ENCODE results near the gene WDPCP.
"Not testable (repeated sequence)": the region's sequence is repeated elsewhere in the genome, so short reads cannot be mapped to it uniquely, and the experiment has no call there.

The WDPCP gene

GRCh38 chr2:63343397-63344109, 244.7 kb downstream of the WDPCP start:
- H3K4me3 ChIP-seq (ENCODE audit: low read depth, low read length) = no peak overlapping the region
- TF ChIP-seq POLR2A (IDR thresholded peaks at IDR 0.05; ENCODE audit: extremely low read depth, insufficient read length) (no peak), CTCF (IDR thresholded peaks at IDR 0.05; ENCODE audit: low read depth, low read length) (no peak), MAX (IDR thresholded peaks at IDR 0.05; ENCODE audit: low read depth, low read length) (no peak)
- no peak for DNase-seq (ENCODE audit: low read depth)

DNA sequence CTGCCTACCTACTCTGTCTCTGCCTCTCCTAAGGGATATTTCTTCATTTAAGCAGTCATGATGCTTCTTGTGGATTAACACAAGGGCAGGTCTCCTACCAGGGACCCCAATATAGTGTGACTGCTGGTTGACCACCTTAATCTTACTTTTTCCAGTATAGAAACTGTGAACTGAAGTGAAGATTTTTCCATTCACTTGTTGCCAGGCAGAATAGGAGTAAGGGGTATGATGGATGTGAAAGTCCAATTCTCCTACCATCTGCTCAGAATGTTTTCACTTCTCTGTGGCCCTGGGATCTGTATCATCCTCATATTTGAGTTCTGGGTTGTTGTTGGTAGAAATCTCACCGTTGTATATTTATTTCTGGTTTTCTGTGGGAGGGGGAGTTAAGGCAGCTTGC, 247.8 kb downstream of the WDPCP start:
- no peak for DNase-seq (ENCODE audit: low read depth)
- TF ChIP-seq MYC (IDR thresholded peaks at IDR 0.05; ENCODE audit: low read depth, low read length) (no peak), CTCF (IDR thresholded peaks at IDR 0.05; ENCODE audit: low read depth, low read length) (no peak), POLR2A (IDR thresholded peaks at IDR 0.05; ENCODE audit: extremely low read depth, insufficient read length) (no peak), MAX (IDR thresholded peaks at IDR 0.05; ENCODE audit: low read depth, low read length) (no peak)
- no peak overlapping the region for H3K4me3 ChIP-seq (ENCODE audit: low read depth, low read length)

DNA sequence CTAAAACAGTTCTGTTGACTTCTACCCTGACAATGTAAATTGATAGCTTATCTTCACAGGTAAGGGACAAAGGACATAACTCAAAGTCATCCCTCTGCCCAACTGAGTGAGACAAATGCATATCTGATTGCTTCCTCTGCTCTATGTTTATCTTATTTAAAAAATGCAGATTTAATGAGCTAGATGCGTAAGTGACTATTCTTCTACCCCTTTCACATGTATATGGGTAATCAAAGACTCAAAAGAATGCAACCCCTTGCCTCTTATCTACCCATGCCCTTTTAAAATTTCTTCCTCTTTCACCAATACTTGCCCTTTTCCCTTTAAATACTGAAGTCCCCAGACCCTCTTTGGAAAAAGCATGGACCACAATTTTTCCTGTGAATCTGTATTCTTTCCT, 253.4 kb downstream of the WDPCP start:
- no peak overlapping the region for H3K4me3 ChIP-seq (ENCODE audit: low read depth, low read length)
- no peak for DNase-seq (ENCODE audit: low read depth)
- no peak for TF ChIP-seq CTCF (IDR thresholded peaks at IDR 0.05; ENCODE audit: low read depth, low read length)
- TF ChIP-seq MYC (IDR thresholded peaks at IDR 0.05; ENCODE audit: low read depth, low read length) = no peak

DNA sequence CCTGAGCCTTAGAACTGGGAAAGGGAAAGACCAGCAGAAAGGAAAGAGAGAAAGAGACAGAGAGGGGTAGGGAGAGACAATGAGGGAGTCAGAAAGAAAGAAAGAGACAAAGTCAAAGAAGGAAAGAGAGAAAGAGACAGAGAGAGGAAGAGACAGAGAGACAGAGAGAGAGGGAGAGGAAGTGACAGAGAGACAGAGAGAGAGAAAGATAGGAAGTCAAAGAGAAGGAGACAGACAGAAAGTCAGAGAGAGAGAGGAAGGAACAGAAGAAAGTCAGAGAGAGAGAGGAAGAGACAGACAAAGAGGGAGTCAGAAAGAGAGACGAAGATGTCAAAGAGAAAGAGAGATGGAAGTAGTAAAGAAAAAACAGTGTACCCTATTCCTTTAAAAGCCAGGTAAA, 261.8 kb downstream of the WDPCP start:
- no peak for DNase-seq (ENCODE audit: low read depth)
- no peak overlapping the region for H3K4me3 ChIP-seq (ENCODE audit: low read depth, low read length)
- TF ChIP-seq CTCF (IDR thresholded peaks at IDR 0.05; ENCODE audit: low read depth, low read length) = no peak
- no peak for TF ChIP-seq MYC (IDR thresholded peaks at IDR 0.05; ENCODE audit: low read depth, low read length)
- no peak for TF ChIP-seq MAX (IDR thresholded peaks at IDR 0.05; ENCODE audit: low read depth, low read length)
- TF ChIP-seq POLR2A (IDR thresholded peaks at IDR 0.05; ENCODE audit: extremely low read depth, insufficient read length) = no peak

- not testable (repeated sequence) for H3K4me3 ChIP-seq (ENCODE audit: low read depth, low read length); DNase-seq (ENCODE audit: low read depth)
These were observed 264.6 kb downstream of the WDPCP start for GRCh38 chr2:63323662-63324061.

DNA sequence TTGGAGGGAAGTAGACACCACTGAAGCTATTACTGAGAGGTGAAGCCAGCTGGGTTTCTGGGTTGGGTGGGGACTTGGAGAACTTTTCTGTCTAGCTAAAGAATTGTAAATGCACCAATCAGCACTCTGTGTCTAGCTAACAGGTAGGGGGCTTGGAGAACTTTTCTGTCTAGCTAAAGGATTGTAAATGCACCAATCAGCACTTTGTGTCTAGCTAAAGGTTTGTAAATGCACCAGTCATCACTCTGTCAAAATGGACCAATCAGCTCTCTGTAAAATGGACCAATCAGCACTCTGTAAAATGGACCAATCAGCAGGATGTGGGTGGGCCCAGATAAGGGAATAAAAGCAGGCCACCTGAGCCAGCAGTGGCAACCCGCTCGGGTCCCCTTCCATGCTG, 266.3 kb downstream of the WDPCP start:
- H3K4me3 ChIP-seq (ENCODE audit: low read depth, low read length); DNase-seq (ENCODE audit: low read depth): not testable (repeated sequence)

DNA sequence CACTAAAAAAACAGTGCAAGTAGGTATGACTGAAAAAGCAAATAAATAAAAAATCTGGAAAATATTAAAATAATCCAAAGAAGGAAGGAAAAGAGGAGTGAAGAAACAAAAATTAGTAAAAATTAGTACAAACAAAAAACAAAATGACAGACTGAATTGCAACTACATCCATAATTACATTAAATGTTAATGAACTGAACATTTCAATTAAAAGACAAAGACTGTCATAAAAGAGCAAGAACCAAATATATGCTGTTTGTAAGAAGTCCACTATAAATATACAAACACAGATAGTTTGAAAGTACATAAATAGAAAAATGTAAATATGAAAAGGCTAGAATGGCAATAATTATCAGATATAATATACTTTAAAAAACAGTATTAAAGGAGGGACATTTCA, 267.6 kb downstream of the WDPCP start:
- TF ChIP-seq CTCF (IDR thresholded peaks at IDR 0.05; ENCODE audit: low read depth, low read length) = no peak
- H3K4me3 ChIP-seq (ENCODE audit: low read depth, low read length) = no peak overlapping the region
- no peak for DNase-seq (ENCODE audit: low read depth)

All from NB4 (cell line).